Measurements from ENCODE around the gene PAWR.

The PAWR gene

DNA sequence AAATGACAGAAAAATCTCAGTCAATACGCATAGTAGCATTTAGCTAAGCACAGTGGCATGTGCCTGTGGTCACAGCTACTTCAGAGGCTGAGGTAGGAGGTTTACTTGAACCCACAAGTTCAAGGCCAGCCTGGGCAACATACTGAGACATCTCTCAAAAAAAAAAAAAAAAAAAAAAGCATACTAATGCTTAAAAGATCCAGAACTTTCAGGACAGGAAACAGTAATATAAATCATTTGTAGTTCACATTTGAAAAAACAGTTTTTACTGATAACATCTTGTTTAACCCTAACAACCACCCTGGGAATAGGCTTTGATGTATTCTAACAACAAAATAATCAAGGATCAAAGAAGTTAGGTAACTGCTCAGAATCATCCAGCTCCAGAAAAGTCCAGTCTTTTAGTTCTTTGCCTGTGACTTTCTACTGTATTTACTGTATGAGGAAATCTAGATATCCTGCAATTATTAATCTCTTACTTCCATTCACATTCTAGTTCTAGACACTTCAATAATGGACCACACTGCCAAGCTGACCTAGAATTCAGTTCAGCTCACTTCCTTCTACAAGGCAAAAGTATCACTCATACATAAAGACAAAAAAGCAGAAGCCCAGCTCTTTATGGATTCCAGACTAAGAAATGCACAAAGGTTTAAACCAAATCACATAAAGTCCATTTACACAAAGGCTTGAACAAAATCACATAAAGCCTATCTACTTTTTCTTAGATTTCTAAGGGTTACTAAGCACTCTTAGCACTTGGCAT lies 28.5 kb downstream of the PAWR start:
- H3K27me3 Mint-ChIP-seq (ENCODE audit: low read depth, poor library complexity), result no peaks in the 10 kb centered on the region
- peaks cover 7% of the 10 kb centered on the region for H3K9me3 Mint-ChIP-seq
- H3K36me3 Mint-ChIP-seq (ENCODE audit: low read depth), result peaks cover 57% of the 10 kb centered on the region
- H3K4me3 Mint-ChIP-seq, result no peak overlapping the region
- H3K27ac Mint-ChIP-seq, result no peak overlapping the region
- TF ChIP-seq, protein P1, sequence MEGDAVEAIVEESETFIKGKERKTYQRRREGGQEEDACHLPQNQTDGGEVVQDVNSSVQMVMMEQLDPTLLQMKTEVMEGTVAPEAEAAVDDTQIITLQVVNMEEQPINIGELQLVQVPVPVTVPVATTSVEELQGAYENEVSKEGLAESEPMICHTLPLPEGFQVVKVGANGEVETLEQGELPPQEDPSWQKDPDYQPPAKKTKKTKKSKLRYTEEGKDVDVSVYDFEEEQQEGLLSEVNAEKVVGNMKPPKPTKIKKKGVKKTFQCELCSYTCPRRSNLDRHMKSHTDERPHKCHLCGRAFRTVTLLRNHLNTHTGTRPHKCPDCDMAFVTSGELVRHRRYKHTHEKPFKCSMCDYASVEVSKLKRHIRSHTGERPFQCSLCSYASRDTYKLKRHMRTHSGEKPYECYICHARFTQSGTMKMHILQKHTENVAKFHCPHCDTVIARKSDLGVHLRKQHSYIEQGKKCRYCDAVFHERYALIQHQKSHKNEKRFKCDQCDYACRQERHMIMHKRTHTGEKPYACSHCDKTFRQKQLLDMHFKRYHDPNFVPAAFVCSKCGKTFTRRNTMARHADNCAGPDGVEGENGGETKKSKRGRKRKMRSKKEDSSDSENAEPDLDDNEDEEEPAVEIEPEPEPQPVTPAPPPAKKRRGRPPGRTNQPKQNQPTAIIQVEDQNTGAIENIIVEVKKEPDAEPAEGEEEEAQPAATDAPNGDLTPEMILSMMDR (IDR thresholded peaks at IDR 0.05), result no peak
- H3K4me1 Mint-ChIP-seq, result peaks cover 5% of the 10 kb centered on the region
- DNase-seq, result no peak

DNA sequence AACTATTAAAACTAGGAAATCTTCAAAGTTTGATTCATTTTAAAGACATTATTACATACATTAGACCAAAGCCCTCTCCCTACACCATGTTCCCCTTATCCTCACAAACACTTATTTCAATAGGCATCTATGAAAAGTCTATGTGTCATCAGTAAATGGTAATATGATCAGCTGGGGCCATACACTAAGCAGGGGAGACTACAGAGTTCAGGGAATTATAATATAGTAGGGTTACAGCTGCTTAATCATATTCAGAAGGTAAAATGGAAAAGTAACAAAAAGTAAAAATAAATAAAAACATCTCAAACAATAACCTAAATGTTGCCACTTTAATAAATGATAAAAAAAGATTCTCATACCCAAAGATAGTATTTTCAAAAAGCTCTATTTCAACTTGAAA lies 29.1 kb downstream of the PAWR start:
- no peaks in the 10 kb centered on the region for H3K27me3 Mint-ChIP-seq (ENCODE audit: low read depth, poor library complexity)
- H3K27ac Mint-ChIP-seq, result no peak overlapping the region
- peaks cover 13% of the 10 kb centered on the region for H3K9me3 Mint-ChIP-seq
- H3K4me1 Mint-ChIP-seq, result peaks cover 5% of the 10 kb centered on the region
- no peak overlapping the region for H3K4me3 Mint-ChIP-seq
- no peak for DNase-seq
- peaks cover 63% of the 10 kb centered on the region for H3K36me3 Mint-ChIP-seq (ENCODE audit: low read depth)
- TF ChIP-seq, protein P1 (IDR thresholded peaks at IDR 0.05), result no peak

DNA sequence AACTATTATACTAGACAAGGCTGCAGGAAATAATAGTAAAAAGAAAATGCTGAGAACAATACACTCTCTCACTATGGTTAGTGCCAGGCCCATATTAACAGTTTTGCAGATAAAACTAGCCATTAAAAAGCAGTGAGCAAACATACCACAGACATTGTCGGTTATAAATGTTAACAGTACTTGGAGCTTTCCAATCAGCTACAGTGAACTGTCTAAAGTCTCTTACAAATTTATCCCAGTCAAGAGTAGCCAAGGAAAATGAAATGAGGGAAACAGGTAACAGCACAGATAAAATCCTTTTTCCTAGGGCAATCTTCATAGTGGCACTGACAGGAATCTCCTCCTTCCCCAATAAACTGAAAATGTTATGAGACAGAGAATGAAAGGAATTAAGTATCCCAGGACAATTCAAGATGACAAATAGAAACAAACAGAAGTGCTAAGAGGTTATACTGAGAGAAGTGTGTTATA lies 30.8 kb downstream of the PAWR start:
- peaks cover 5% of the 10 kb centered on the region for H3K4me1 Mint-ChIP-seq
- no peak for DNase-seq
- peak overlapping the region; percentile 93 for H3K27ac Mint-ChIP-seq
- H3K9me3 Mint-ChIP-seq, result peaks cover 27% of the 10 kb centered on the region
- TF ChIP-seq, protein P1 (IDR thresholded peaks at IDR 0.05), result no peak
- H3K4me3 Mint-ChIP-seq, result no peak overlapping the region
- peaks cover 64% of the 10 kb centered on the region for H3K36me3 Mint-ChIP-seq (ENCODE audit: low read depth)
- no peaks in the 10 kb centered on the region for H3K27me3 Mint-ChIP-seq (ENCODE audit: low read depth, poor library complexity)

DNA sequence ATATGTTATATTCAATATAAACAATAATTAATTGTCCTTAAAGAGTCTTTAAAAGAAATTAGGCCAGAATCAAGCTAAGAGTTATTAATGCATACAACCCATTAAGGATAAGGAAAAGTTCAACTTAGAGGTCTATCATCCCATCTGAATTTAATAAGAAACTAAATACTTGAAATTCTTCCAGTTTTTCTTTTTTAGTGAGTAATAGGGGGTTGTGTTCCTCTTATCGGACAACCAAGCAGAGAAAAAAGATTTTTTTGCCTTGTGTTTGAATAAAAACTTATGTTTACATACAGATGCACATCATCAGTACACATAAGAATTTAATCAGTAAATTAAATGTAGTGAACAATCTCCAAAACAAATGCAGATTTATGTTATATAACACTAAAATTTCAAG lies 32.5 kb downstream of the PAWR start:
- TF ChIP-seq, protein P1 (IDR thresholded peaks at IDR 0.05), result no peak
- Mint-ChIP-seq H3K36me3 (ENCODE audit: low read depth) (peaks cover 59% of the 10 kb centered on the region), H3K4me1 (peaks cover 9% of the 10 kb centered on the region)

DNA sequence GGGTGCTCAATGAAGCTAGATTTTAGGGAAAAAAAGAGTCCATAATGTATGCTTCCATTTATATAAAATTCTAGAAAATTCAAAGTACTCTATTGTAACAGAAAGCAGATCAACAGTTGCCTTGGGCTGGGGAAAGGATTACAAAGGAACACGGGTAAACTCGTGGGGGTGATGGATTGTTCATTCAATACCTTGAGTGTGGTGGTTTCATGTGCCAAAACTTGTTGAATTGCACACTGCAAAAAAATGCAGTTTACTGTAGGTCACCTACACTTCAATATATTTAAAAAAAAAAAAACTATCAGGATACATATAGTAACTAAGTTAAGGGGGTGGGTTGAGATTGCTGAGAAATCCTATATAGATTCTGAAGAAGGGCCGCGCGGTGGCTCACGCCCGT lies 33.6 kb downstream of the PAWR start:
- Mint-ChIP-seq H3K9me3 (peaks cover 31% of the 10 kb centered on the region), H3K36me3 (ENCODE audit: low read depth) (peaks cover 56% of the 10 kb centered on the region), H3K27ac (no peak overlapping the region), H3K4me3 (no peak overlapping the region), H3K27me3 (ENCODE audit: low read depth, poor library complexity) (no peaks in the 10 kb centered on the region), H3K4me1 (peaks cover 9% of the 10 kb centered on the region)
- TF ChIP-seq, protein P1 (IDR thresholded peaks at IDR 0.05), result no peak
- no peak for DNase-seq

More for the DNA sequence above, 32.5 kb downstream of the PAWR start:
- Mint-ChIP-seq H3K9me3 (peaks cover 31% of the 10 kb centered on the region), H3K27ac (no peak overlapping the region), H3K4me3 (no peak overlapping the region), H3K27me3 (ENCODE audit: low read depth, poor library complexity) (no peaks in the 10 kb centered on the region)
- no peak for DNase-seq

DNA sequence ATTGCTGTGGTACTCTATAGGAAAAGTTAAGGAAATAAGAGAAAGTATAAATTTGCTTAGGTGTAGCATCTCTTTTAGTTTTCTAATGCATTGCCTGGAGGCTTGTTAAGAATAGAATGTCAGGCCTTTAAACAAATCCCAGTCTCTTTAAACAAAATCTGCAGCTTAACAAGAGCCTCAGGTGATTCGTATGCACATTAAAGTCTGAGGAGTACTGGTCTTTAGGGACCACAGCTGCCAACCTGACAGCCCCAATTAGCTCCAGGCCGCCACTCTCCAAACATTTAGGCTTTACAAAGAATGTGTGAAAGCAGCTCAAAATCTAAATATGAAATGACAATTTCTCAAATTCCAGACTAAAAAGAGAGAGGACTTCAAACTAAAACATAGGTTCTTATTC lies 35.7 kb downstream of the PAWR start:
- TF ChIP-seq, protein P1 (IDR thresholded peaks at IDR 0.05), result no peak
- Mint-ChIP-seq H3K27ac (peak overlapping the region; percentile 74), H3K4me1 (peaks cover 4% of the 10 kb centered on the region), H3K27me3 (ENCODE audit: low read depth, poor library complexity) (no peaks in the 10 kb centered on the region), H3K4me3 (no peak overlapping the region), H3K36me3 (ENCODE audit: low read depth) (peaks cover 64% of the 10 kb centered on the region), H3K9me3 (peaks cover 31% of the 10 kb centered on the region)
- DNase-seq, result no peak

Data from nephron progenitor cell (in vitro differentiated cells).